ENCODE measurements around the gene SGPP2. TPM values are rescaled to one million over a fixed set of nuclear protein-coding genes. Genes with fewer than 3 reads are reported as not detected.

The SGPP2 gene
- total and polyA plus RNA-seq, 9 donors, result 0.22 to 18.5 (median 1.9) TPM; not detected in 1

DNA sequence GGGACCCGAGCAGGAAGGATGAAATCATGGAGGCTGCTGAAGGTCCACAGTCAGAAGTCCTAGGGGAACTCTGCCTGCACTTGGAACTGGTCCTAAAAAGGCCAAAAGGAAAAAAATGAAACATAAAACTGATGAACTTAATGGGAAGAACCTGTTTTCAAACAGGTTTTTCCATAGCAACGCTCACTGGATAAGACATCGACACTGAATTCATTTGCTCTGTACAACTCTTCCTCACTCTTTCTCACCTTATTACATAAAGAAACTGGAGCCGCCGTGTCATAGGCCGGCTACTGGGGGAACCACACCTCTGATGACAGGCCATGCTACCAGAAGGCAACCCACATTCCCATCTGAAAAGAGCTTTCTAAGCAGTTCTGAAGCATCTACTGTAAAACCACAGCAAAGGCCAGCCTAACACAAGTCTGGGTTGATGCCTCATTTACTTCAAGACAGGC, 147.9 kb downstream of the SGPP2 start:
- DNase-seq, result no peak
- Histone ChIP-seq H3K27ac (peak overlapping the region in 1 of 2 donors; percentile 63), H3K36me3 (no peaks in the 10 kb centered on the region), H3K9me3 (no peaks in the 10 kb centered on the region), H3K27me3 (no peaks in the 10 kb centered on the region), H3K4me3 (no peak overlapping the region), H3K4me1 (ENCODE audit: insufficient read depth) (peaks cover 11% of the 10 kb centered on the region)
- TF ChIP-seq EP300 (IDR thresholded peaks at IDR 0.05), result no peak
- TF ChIP-seq POLR2A (IDR thresholded peaks at IDR 0.05), result no peak
- TF ChIP-seq, protein P1, sequence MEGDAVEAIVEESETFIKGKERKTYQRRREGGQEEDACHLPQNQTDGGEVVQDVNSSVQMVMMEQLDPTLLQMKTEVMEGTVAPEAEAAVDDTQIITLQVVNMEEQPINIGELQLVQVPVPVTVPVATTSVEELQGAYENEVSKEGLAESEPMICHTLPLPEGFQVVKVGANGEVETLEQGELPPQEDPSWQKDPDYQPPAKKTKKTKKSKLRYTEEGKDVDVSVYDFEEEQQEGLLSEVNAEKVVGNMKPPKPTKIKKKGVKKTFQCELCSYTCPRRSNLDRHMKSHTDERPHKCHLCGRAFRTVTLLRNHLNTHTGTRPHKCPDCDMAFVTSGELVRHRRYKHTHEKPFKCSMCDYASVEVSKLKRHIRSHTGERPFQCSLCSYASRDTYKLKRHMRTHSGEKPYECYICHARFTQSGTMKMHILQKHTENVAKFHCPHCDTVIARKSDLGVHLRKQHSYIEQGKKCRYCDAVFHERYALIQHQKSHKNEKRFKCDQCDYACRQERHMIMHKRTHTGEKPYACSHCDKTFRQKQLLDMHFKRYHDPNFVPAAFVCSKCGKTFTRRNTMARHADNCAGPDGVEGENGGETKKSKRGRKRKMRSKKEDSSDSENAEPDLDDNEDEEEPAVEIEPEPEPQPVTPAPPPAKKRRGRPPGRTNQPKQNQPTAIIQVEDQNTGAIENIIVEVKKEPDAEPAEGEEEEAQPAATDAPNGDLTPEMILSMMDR (IDR thresholded peaks at IDR 0.05), result no peak
- 59 to 77% (median 59%) methylated on average over 6 of the region's 6 CpGs for WGBS, 3 donors
- intact Hi-C loops (cut with DNase I), result no loop called here

DNA sequence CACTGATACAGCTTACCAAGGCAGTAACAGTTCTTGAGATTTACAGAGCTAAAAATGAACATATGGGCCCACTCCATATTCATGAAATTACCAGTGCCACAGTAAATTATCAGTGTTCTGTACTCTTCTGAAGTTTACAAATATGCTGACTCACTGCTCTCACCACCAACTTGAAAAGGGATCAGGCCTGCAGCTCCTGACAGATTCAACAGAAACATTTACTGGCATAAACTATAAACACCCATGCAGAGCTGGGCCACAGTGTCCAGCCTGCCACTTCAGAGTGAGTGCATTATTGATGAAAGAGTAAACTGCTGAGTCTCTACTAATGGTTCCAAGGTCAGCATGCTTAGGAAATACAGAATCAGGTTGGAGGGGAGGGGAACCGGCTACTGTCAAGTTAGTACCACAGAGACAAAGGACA, 148.4 kb downstream of the SGPP2 start:
- DNase-seq, result no peak
- peak overlapping the region in 1 of 2 donors; percentile 63 for H3K27ac ChIP-seq

DNA sequence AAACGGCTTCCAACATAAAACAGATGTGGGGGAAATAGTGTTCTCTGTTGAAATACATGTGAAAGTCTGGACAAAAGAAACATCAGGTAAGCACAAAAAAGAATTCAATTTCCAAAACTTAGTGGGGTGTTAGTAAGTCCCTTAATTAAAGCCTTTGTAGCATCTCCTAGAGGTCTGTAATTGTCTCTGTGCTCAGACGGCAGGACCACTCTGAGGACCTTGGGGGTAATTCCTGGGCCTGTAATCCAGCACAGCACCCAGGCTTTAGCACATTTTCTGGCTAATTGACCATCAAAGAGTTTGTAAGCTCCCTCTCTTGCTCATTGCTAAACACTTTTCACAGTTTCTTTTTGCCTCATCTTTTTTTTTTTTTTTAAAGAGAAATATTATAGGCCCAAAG, 151.3 kb downstream of the SGPP2 start:
- no peak for DNase-seq
- Histone ChIP-seq H3K27me3 (no peaks in the 10 kb centered on the region), H3K27ac (no peak overlapping the region), H3K4me3 (no peak overlapping the region), H3K36me3 (no peaks in the 10 kb centered on the region), H3K9me3 (no peaks in the 10 kb centered on the region), H3K4me1 (ENCODE audit: insufficient read depth) (peaks cover 11% of the 10 kb centered on the region)
- intact Hi-C loops (cut with DNase I), result no loop called here
- 68 to 82% (median 80%) methylated on average over 2 of the region's 2 CpGs for WGBS, 3 donors
- TF ChIP-seq, protein P1 (IDR thresholded peaks at IDR 0.05), result no peak
- TF ChIP-seq EP300 (IDR thresholded peaks at IDR 0.05), result no peak
- TF ChIP-seq POLR2A (IDR thresholded peaks at IDR 0.05), result no peak

More for the DNA sequence above, 148.4 kb downstream of the SGPP2 start:
- WGBS, 3 donors, result 16 to 56% (median 48%) methylated on average over 1 of the region's 1 CpG
- intact Hi-C loops (cut with DNase I), result no loop called here
- H3K36me3 ChIP-seq, result no peaks in the 10 kb centered on the region
- H3K9me3 ChIP-seq, result no peaks in the 10 kb centered on the region
- H3K27me3 ChIP-seq, result no peaks in the 10 kb centered on the region
- H3K4me1 ChIP-seq (ENCODE audit: insufficient read depth), result peaks cover 11% of the 10 kb centered on the region
- TF ChIP-seq EP300 (IDR thresholded peaks at IDR 0.05), result no peak
- TF ChIP-seq, protein P1 (IDR thresholded peaks at IDR 0.05), result no peak
- TF ChIP-seq POLR2A (IDR thresholded peaks at IDR 0.05), result no peak
- H3K4me3 ChIP-seq, result no peak overlapping the region

DNA sequence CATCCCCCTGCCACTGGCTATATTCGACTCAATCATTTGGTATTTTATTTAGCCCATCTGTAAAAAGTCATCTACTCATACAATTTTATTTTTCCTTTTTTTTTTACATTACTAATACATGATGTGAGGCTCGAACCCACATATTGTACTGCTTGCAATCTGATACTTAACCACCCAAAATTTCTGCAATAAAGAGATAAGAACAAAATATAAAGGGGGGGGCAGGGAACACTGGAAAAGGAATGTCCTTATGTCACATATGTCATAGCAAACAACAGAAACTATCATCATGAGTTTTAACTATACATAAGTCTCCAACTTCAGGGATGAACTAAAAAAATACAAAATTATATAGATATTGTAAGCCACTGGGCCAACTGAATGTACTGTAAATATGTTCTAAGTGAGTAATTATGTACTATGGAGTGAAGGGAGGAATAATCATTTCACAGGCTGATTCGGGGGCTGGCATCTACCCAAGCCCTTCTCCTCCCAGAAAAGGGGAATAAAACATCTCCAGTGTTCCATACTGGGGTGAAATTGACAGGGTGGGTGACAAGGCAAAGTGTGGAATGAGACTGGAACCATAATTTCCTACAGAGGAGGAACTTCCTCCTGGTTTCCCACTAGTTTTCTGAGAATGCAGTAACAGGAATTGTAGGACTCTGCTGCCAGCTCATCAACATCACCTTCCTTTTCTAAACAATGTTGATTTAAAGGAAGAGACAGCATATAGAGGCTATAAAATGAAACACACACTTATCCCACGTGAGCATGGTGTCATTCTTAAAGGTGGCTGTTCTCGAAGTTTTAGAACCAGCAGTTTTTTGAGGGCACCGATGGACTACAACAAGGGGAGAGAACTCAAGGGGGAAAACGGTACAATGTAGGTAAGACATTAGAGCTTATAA, 152.1 kb downstream of the SGPP2 start:
- Histone ChIP-seq H3K27me3 (no peaks in the 10 kb centered on the region), H3K4me3 (no peak overlapping the region), H3K27ac (no peak overlapping the region), H3K4me1 (ENCODE audit: insufficient read depth) (peaks cover 10% of the 10 kb centered on the region), H3K36me3 (no peaks in the 10 kb centered on the region), H3K9me3 (no peaks in the 10 kb centered on the region)
- no peak for TF ChIP-seq EP300 (IDR thresholded peaks at IDR 0.05)
- no peak for TF ChIP-seq POLR2A (IDR thresholded peaks at IDR 0.05)
- TF ChIP-seq, protein P1 (IDR thresholded peaks at IDR 0.05), result no peak
- WGBS, 3 donors, result 82 to 83% (median 83%) methylated on average over 7 of the region's 7 CpGs
- intact Hi-C loops (cut with DNase I), result no loop called here
- DNase-seq, result no peak

All from ovary (tissue), 9 donors.